Measurements from ENCODE around the gene PDPR.
"Not testable (repeated sequence)": the region's sequence is repeated elsewhere in the genome, so short reads cannot be mapped to it uniquely, and the experiment has no call there.

Gene PDPR
- total RNA-seq = 76.8 to 154 (median 92.3) reads per million in 4 experiments

GRCh38 chr16:70113982-70114826 lies at the start of gene PDPR:
PDPR (plus strand) TSS chr16:70114332; CDS start chr16:70120493, 6,161 bp downstream.
- DNase-seq = peak; percentile 91

GRCh38 chr16:70064841-70065370 lies 49.2 kb upstream of the PDPR start:
- DNase-seq = peak; percentile 65

DNA sequence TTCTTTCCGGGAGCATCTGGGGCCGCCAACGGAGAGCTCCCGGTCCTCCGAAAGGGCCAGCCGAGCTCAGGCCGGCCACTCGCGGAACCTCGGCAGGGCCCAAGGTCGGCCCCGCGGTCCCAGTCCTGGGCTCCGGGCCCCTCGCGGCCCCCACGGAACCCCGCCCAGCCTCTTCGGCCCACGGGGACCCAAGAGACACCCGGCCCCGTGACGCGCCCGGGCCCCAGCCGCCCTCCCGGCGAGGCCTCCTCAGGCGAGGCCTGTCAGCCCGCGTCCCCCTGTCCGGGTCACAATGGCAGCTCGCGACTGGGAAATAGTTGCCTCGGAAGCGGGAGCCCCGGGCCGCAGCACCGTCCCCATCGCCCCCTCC lies 48.8 kb upstream of the PDPR start:
- not testable (repeated sequence) for DNase-seq

- DNase-seq = peak; percentile 87
These were observed 48.1 kb upstream of the PDPR start for GRCh38 chr16:70065746-70066658.

DNA sequence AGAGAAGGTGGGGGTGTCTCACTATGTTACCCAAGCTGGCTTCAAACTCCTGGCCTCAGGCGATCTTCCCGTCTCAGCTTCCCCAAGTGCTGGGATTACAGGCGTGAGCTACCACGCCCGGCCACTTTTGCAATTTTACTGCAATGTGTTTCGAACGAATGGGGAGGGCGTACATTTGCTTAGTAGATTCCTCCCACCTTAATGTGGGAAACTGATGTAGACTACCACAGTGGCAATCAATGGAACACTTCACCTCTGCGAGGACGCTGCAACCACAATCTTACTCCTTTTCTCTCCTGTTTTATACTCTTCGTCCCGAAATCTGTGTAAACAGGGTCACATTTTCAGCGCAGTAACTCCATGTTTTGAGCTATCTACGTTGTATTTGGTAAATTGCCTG lies 47.4 kb upstream of the PDPR start:
- DNase-seq = not testable (repeated sequence)

- not testable (repeated sequence) for DNase-seq
These were observed 35.1 kb upstream of the PDPR start for GRCh38 chr16:70079081-70079480.

- not testable (repeated sequence) for DNase-seq
These were observed 32.9 kb upstream of the PDPR start for GRCh38 chr16:70081219-70081618.

- not testable (repeated sequence) for DNase-seq
These were observed 30.2 kb upstream of the PDPR start for GRCh38 chr16:70083931-70084330.

DNA sequence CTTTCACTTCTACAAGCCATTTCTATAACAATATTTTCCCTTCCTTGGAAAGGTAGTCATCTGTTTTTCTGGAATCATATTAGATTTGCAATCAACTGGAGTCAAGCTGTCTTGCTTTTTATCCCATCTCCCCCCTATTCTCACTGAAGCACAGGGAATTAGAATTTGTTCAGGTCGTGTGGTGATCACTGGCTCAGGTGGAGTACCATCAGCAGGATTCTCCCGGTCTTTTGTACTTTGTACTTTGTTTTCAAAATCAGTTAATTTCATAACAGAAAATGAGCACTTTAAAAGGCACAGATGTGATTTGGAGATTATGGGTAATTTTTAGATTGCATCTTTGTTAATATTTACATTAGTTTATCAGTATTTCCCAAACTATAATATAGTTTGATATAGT lies 26.0 kb upstream of the PDPR start:
- DNase-seq = not testable (repeated sequence)

DNA sequence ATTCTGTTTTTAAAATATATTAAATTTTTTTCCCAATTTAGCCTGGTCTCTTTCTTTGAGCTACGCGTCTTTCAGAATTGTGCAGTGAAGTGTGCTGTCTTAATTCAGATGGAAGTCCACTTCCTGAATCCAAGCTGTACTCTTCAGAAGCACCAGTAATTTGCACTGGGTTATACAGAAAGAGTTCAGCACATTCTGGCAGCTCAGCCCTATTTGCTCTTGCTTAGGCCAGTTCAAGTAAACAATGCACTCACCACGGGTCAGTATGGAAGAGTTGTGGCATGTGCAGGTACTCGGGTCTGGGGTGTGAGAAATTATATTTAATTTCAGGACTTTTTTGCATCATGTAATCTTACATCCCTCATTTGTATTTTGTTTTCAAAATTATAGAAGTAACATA lies 25.3 kb upstream of the PDPR start:
- DNase-seq = not testable (repeated sequence)

- DNase-seq = not testable (repeated sequence)
These were observed 24.8 kb upstream of the PDPR start for GRCh38 chr16:70089289-70089688.

- not testable (repeated sequence) for DNase-seq
These were observed 23.0 kb upstream of the PDPR start for GRCh38 chr16:70091104-70091503.

- DNase-seq = not testable (repeated sequence)
These were observed 20.0 kb upstream of the PDPR start for GRCh38 chr16:70094096-70094495.

DNA sequence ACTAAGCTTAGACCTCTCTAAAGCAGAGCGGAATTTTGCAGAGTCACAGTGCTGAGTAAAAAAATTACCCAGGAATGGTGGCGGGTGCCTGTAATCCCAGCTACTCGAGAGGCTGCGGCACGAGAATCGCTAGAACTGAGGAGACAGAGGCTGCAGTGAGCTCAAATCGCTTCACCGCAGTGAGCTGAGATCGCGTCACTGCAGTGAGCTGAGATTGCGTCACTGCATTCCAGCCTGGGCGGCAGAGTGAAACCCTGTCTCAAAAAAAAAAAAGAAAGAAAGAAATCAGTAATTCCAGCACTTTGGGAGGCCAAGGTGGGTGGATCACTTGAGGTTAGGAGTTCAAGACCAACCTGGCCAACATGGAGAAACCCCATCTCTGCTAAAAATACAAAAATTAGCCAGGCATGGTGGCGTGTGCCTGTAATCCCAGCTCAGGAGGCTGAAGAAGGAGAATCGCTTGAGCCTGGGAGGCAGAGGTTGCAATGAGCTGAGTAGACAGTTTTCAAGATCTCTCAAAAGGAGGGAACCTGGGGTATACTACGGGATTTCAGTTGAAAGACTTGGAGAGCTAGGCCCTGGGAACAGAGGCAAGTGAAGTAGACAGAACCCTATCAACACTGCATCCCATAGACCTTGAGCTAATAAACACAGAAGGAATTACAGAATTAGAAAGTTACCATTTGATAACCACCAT lies 4.4 kb upstream of the PDPR start:
- DNase-seq = not testable (repeated sequence)

DNA sequence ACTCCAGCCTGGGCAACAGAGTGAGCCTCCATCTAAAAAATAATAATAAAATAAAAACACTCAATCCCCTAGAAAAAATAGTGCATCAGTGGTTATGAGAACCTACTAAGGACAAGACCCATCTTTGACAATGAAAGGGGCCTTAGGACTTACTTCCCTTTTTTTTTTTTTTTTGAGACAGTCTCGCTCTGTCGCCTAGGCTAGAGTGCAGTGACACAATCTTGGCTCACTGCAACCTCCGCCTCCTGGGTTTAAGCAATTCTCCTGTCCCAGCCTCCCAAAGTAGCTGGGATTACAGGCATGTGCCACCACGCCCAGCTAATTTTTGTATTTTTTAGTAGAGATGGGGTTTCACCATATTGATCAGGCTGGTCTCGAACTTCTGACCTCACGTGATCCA lies 2.0 kb upstream of the PDPR start:
- DNase-seq = not testable (repeated sequence)

DNA sequence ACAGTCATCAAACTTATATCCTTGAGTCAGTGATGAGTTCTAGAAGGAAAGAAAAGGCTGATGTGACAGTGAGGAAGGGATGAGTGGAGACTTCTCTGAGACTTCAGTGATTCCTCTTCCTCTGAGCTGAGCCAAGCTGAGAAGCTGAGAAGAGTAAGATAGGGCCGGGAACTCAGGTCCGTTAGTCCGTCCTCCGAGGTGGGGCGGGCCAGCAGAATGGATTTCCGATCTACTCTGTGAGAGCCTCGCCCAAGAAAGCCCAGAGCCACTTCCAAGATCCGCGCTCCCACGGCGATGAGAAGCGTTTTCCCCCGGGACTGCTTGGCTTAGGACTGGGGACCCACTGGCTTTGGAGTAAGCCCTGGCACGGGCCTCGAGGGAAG lies 542 bp upstream of the PDPR start:
- not testable (repeated sequence) for DNase-seq

GRCh38 chr16:70118354-70118753 lies 4.2 kb downstream of the PDPR start:
- not testable (repeated sequence) for DNase-seq

DNA sequence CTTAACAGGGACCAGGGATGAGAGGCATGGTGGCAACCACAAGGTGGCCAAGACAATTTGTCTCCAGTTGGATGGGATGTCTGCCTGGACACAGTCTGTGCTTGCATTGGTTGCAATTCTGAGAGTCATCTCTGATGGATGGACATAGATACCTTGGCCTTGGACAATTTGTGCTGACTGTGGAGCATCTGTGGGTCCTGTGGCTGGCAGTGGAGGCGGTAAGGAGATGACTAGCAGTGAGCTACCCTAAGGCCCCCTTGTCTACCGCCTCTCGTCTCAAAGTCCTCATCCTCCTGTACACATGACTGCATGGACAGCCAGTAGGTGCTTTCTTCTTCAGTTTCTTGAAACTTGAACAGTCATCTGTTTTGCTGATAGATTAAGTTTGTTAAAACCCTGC lies 4.6 kb downstream of the PDPR start:
- not testable (repeated sequence) for DNase-seq

GRCh38 chr16:70120398-70120797 lies 6.3 kb downstream of the PDPR start:
- DNase-seq = not testable (repeated sequence)

- not testable (repeated sequence) for DNase-seq
These were observed 9.7 kb downstream of the PDPR start for GRCh38 chr16:70123822-70124221.

DNA sequence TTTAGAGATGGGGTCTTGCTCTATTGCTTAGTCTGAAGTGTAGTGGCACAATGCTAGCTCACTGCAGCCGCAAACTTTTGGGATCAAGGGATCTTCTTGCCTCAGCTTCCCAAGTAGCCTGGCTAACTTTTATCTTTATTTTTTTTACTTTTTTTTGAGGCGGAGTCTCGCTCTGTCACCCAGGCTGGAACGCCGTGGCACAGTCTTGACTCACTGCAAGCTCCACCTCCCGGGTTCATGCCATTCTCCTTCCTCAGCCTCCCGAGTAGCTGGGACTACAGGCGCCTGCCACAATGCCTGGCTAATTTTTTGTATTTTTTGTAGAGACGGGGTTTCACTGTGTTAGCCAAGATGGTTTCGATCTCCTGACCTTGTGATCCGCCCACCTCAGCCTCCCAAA lies 12.1 kb downstream of the PDPR start:
- DNase-seq = not testable (repeated sequence)

DNA sequence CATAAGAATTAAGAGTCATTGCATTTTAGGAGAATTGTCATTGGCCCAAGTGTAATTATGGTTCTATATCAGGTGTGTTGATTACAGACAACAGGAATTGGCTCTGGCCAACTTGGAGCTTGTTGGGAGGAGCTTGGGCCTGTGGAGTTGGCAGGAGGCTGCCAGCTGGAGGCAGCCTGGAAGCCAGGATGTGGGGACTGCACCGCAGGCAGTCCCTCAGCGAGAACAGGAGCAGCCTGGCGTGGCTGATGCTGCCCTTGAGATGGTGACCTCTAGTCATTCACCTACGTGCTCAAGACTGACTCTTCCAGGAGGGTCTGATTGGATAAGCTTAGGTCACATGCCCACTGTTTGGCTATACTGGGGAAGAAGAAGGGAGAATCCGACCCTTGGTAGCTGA lies 13.6 kb downstream of the PDPR start:
- not testable (repeated sequence) for DNase-seq
